ENCODE results near the gene SNAI3. TPM values are rescaled to one million over a fixed set of nuclear protein-coding genes. Genes with fewer than 3 reads are reported as not detected.

Gene SNAI3
- total and polyA plus RNA-seq, 8 donors: 0.55 to 4.2 (median 1.5) TPM; not detected in 3

DNA sequence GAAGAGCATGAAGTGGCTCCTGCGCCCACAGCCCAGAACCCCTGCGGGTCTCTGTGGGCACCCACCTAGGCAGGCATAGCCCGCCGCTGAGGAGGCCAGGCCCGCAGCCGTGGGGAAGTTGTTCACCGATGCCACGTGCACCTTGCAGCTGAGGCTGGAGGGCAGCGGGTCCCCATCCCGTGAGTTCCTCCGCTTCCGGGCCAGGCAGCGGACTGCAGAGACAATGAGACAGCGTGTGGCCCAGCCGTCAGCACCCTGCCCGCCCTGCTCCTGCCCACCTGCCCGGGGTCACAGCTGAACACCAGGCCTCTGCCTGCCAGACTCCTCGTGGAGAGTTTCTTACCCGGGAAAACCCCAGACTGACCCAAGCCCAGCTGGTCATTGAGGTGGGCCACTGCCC, 28.9 kb downstream of the SNAI3 start:
- Histone ChIP-seq H3K27me3 (no peaks in the 10 kb centered on the region), H3K9me3 (no peaks in the 10 kb centered on the region), H3K36me3 (peaks cover 8 to 62% (median 56%) of the 10 kb centered on the region in 4 donors), H3K4me3 (no peak overlapping the region), H3K4me1 (peaks cover 6 to 22% (median 10%) of the 10 kb centered on the region in 4 donors), H3K27ac (no peak overlapping the region)
- DNase-seq: no peak
- intact Hi-C loops (cut with DNase I; ENCODE audit: low total_unique reads): no loop called here
- TF ChIP-seq EP300 (IDR thresholded peaks at IDR 0.05): no peak
- no peak for TF ChIP-seq CTCF (IDR thresholded peaks at IDR 0.05)
- no peak for TF ChIP-seq POLR2A (IDR thresholded peaks at IDR 0.05)
- TF ChIP-seq POLR2AphosphoS5 (IDR thresholded peaks at IDR 0.05): no peak
- WGBS, 5 donors: 88 to 93% (median 91%) methylated on average over 8 to 19 of the region's 19 CpGs

GRCh38 chr16:88656291-88656980, 29.9 kb downstream of the SNAI3 start:
- H3K9me3 ChIP-seq: no peaks in the 10 kb centered on the region
- 78 to 91% (median 87%) methylated on average over 17 to 25 of the region's 25 CpGs for WGBS, 5 donors
- H3K4me1 ChIP-seq: peaks cover 7 to 19% (median 9%) of the 10 kb centered on the region in 4 donors
- TF ChIP-seq POLR2AphosphoS5 (IDR thresholded peaks at IDR 0.05): no peak
- TF ChIP-seq POLR2A (IDR thresholded peaks at IDR 0.05): no peak
- TF ChIP-seq EP300 (IDR thresholded peaks at IDR 0.05): no peak
- no peak for TF ChIP-seq CTCF (IDR thresholded peaks at IDR 0.05)
- no peak overlapping the region for H3K27ac ChIP-seq
- peaks cover 8 to 65% (median 57%) of the 10 kb centered on the region in 4 donors for H3K36me3 ChIP-seq
- intact Hi-C loops (cut with DNase I; ENCODE audit: low total_unique reads): no loop called here
- DNase-seq: no peak
- no peak overlapping the region for H3K4me3 ChIP-seq
- H3K27me3 ChIP-seq: no peaks in the 10 kb centered on the region

DNA sequence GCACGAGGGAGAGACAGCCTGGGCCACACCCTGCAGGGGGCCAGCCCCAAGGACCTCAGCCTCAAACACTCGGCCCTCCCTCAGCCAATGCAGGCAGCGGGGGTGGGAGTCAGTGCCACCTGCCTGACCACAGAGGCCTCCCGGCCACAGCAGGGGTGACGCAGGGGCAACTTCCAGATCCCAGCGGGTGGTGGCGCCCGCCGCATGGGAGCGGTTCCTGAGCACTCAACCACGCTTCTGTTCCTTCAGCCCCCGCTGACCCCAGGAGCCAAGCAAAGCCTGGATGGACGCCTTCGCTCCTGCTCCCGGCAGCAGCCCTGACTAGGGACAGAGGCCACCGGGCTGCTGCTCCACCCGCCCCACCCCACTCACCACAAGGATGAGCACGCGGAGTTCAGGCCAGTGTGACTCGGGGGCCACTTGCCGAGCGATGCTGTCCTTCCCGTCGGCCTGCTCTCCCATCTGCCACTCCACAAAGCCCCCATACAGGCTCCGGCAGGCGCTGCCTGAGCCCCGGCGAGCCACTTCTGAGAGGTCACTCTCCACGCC, 30.5 kb downstream of the SNAI3 start:
- 91 to 96% (median 93%) methylated on average over 11 to 29 of the region's 29 CpGs for WGBS, 5 donors

More for the DNA sequence above, 30.5 kb downstream of the SNAI3 start:
- Histone ChIP-seq H3K27ac (no peak overlapping the region), H3K4me3 (no peak overlapping the region), H3K36me3 (peaks cover 8 to 65% (median 57%) of the 10 kb centered on the region in 4 donors), H3K9me3 (no peaks in the 10 kb centered on the region), H3K27me3 (no peaks in the 10 kb centered on the region), H3K4me1 (peaks cover 11 to 19% (median 13%) of the 10 kb centered on the region in 4 donors)
- no peak for DNase-seq
- intact Hi-C loops (cut with DNase I; ENCODE audit: low total_unique reads): no loop called here
- TF ChIP-seq EP300 (IDR thresholded peaks at IDR 0.05): no peak
- no peak for TF ChIP-seq CTCF (IDR thresholded peaks at IDR 0.05)
- no peak for TF ChIP-seq POLR2AphosphoS5 (IDR thresholded peaks at IDR 0.05)
- no peak for TF ChIP-seq POLR2A (IDR thresholded peaks at IDR 0.05)

All from stomach (tissue), 9 donors.